ENCODE measurements around the gene SURF2.
"Not testable (repeated sequence)": the region's sequence is repeated elsewhere in the genome, so short reads cannot be mapped to it uniquely, and the experiment has no call there.

Gene SURF2

GRCh38 chr9:133389562-133389961 lies 33.2 kb downstream of the SURF2 start:
- TF ChIP-seq CTCF (IDR thresholded peaks at IDR 0.05; ENCODE audit: insufficient read depth, low read length, poor library complexity, severe bottlenecking) = no peak
- no peaks in the 10 kb centered on the region for H3K36me3 ChIP-seq (ENCODE audit: control insufficient read depth, insufficient read depth, low read length)
- no peak overlapping the region for H3K4me3 ChIP-seq (replicated peaks; ENCODE audit: low read depth, low read length)
- H3K27me3 ChIP-seq (replicated peaks; ENCODE audit: control insufficient read depth, insufficient read depth, low read length) = no peaks in the 10 kb centered on the region; the same call in 1 of the 2 replicates
- no peak for DNase-seq (ENCODE audit: extremely low read depth, insufficient read length)

DNA sequence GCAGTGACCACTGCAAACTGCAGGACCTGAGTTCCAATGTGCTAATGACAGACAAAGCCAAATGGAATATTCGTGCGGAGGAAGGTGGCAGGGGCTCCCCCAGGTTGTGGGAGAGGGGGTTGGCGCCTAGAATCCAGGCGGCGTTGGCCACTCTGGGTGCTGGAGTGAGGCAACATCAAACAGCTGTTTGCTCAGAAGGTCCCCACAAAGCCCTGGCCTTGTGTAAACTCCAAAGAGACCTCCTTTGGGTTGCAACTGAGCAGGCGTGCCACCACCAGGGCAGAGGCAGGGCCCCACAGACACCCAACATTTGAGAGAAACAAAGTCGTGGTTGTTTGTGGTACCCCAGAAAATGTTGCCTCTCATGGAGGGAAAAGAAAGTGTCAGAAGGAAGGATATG lies 34.4 kb downstream of the SURF2 start:
- TF ChIP-seq CTCF (IDR thresholded peaks at IDR 0.05; ENCODE audit: insufficient read depth, low read length, poor library complexity, severe bottlenecking) = no peak
- Histone ChIP-seq H3K36me3 (ENCODE audit: control insufficient read depth, insufficient read depth, low read length) (no peaks in the 10 kb centered on the region), H3K27me3 (replicated peaks; ENCODE audit: control insufficient read depth, insufficient read depth, low read length) (no peaks in the 10 kb centered on the region), H3K4me3 (replicated peaks; ENCODE audit: low read depth, low read length) (no peak overlapping the region)
- DNase-seq (ENCODE audit: extremely low read depth, insufficient read length) = no peak

DNA sequence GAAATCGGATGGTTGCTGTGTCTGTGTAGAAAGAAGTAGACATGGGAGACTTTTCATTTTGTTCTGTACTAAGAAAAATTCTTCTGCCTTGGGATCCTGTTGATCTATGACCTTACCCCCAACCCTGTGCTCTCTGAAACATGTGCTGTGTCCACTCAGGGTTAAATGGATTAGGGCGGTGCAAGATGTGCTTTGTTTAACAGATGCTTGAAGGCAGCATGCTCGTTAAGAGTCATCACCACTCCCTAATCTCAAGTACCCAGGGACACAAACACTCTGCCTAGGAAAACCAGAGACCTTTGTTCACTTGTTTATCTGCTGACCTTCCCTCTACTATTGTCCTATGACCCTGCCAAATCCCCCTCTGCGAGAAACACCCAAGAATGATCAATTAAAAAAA lies 35.1 kb downstream of the SURF2 start:
- not testable (repeated sequence) for H3K27me3 ChIP-seq (replicated peaks; ENCODE audit: control insufficient read depth, insufficient read depth, low read length); DNase-seq (ENCODE audit: extremely low read depth, insufficient read length); H3K4me3 ChIP-seq (replicated peaks; ENCODE audit: low read depth, low read length); H3K36me3 ChIP-seq (ENCODE audit: control insufficient read depth, insufficient read depth, low read length)

GRCh38 chr9:133392308-133392707 lies 36.0 kb downstream of the SURF2 start:
- H3K4me3 ChIP-seq (replicated peaks; ENCODE audit: low read depth, low read length); DNase-seq (ENCODE audit: extremely low read depth, insufficient read length); H3K36me3 ChIP-seq (ENCODE audit: control insufficient read depth, insufficient read depth, low read length); H3K27me3 ChIP-seq (replicated peaks; ENCODE audit: control insufficient read depth, insufficient read depth, low read length): not testable (repeated sequence)

DNA sequence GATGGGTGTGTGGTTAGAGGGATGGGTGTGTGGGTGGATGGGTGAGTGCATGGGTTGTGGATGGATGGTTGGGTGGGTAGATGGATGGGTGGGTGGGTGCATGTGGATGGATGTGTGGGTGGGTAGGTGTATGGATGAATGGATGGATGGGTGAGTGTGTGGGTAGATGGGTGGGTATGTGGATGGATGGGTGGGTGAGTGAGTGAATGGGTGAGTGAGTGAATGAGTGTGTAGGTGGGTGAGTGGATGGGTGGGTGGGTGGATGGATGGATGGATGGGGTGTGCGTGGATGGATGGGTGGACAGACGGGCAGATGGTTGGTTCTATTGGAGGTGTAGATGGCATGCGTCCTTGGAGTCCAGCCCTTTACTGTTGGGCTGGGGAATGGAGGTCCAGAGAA lies 37.0 kb downstream of the SURF2 start:
- H3K27me3 ChIP-seq (replicated peaks; ENCODE audit: control insufficient read depth, insufficient read depth, low read length) = no peaks in the 10 kb centered on the region
- no peak overlapping the region for H3K4me3 ChIP-seq (replicated peaks; ENCODE audit: low read depth, low read length)

DNA sequence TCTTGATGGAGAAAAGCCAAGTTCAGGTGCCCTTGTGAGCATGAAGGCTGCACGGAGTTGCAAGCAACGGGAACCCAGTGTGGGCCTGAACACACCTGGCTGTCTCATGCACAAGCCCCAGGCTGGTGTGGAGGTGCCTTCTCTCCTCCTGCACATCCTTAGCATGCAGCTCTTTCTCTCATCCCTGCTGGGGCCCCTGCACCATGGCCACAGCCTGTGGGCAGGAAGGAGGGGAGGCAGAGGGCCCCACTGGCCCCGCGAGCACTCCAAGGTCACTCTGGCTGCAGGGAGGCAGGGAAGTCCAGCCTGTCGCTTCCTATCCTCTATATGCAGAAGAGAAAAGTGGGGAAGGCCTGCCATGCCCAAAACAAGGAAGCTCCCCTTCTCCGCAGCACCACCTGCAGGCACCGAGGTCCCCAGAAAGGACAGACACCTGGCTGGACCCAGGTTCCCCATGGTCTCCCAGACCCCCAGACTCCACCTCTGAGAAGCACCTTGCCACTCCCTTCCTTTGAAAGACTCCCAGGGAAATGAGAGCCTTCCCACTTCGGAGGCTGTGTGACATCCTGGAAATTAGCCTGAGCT lies 38.4 kb downstream of the SURF2 start:
- no peak for DNase-seq (ENCODE audit: extremely low read depth, insufficient read length)
- no peaks in the 10 kb centered on the region for H3K27me3 ChIP-seq (replicated peaks; ENCODE audit: control insufficient read depth, insufficient read depth, low read length)
- no peak for TF ChIP-seq CTCF (IDR thresholded peaks at IDR 0.05; ENCODE audit: insufficient read depth, low read length, poor library complexity, severe bottlenecking)
- no peaks in the 10 kb centered on the region for H3K36me3 ChIP-seq (ENCODE audit: control insufficient read depth, insufficient read depth, low read length)
- H3K4me3 ChIP-seq (replicated peaks; ENCODE audit: low read depth, low read length) = no peak overlapping the region

More for the DNA sequence above, 37.0 kb downstream of the SURF2 start:
- H3K36me3 ChIP-seq (ENCODE audit: control insufficient read depth, insufficient read depth, low read length) = no peaks in the 10 kb centered on the region
- no peak for DNase-seq (ENCODE audit: extremely low read depth, insufficient read length)
- no peak for TF ChIP-seq CTCF (IDR thresholded peaks at IDR 0.05; ENCODE audit: insufficient read depth, low read length, poor library complexity, severe bottlenecking)

DNA sequence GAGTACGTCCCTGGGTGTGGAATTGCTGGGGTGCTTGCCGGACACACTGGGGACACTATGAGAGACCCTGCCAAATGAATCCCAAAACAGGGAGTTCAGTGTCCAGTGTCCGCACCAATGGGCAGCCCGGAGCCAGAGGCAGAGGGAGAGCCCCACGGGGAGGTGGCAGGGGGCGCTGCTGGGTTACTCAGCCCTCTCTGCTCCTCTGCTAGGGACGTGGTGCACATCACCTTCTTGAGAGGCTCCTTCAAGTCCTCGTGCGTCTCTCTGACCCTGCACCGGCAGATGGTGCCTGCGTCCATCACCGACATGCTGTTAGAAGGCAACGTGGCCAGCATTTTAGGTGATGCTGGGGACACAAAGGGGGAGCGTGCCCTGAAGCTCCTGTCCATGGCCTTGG lies 40.6 kb downstream of the SURF2 start:
- H3K36me3 ChIP-seq (ENCODE audit: control insufficient read depth, insufficient read depth, low read length) = no peaks in the 10 kb centered on the region
- H3K27me3 ChIP-seq (replicated peaks; ENCODE audit: control insufficient read depth, insufficient read depth, low read length) = no peaks in the 10 kb centered on the region
- peak; percentile 48 for TF ChIP-seq CTCF (IDR thresholded peaks at IDR 0.05; ENCODE audit: insufficient read depth, low read length, poor library complexity, severe bottlenecking)
- no peak overlapping the region for H3K4me3 ChIP-seq (replicated peaks; ENCODE audit: low read depth, low read length)
- no peak for DNase-seq (ENCODE audit: extremely low read depth, insufficient read length)

All from GM06990 (cell line).